ENCODE data around the gene CHAF1B.

Gene CHAF1B

DNA sequence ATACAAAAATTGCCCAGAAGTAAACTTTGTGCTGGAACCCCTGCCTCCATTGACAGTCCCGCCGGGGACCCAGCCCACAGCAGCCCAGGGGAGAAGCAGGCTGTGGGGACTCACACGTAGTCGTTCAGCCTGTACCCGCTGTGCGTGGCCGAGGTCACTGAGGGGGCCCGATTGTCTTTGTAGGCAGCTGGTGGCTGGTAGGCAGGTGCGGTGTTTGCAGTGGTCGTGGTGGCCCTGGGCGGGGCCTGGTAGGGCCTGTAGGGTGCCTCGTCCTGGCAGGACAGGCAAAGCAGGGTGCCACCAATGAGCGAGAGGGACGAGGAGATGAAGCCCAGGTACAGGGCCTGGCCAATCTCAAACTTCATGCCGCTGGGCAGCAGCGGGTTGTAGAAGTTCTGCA, 75.7 kb downstream of the CHAF1B start:
- H3K18ac ChIP-seq (ENCODE audit: low read length) = no peak overlapping the region
- H3K36me3 ChIP-seq (ENCODE audit: control insufficient read depth, insufficient read depth, low read length) = no peaks in the 10 kb centered on the region
- H4K8ac ChIP-seq (ENCODE audit: low read depth, low read length) = no peak overlapping the region
- H3K9ac ChIP-seq (ENCODE audit: low read length) = no peak overlapping the region
- WGBS (ENCODE audit: extremely low coverage, insufficient coverage, low lambda C conversion rate) = no CpG with 5 or more reads among the region's 16 CpGs
- H2BK120ac ChIP-seq (ENCODE audit: low read depth, low read length) = no peak overlapping the region
- no peak overlapping the region for H3K23ac ChIP-seq (ENCODE audit: low read length)
- no peak overlapping the region for H2BK15ac ChIP-seq (replicated peaks; ENCODE audit: low read depth)
- H4K5ac ChIP-seq (ENCODE audit: low read length) = no peak overlapping the region
- H3K56ac ChIP-seq (ENCODE audit: low read length) = no peak overlapping the region
- H3K79me2 ChIP-seq (ENCODE audit: control insufficient read depth, insufficient read depth, low read length) = no peaks in the 10 kb centered on the region
- H2BK5ac ChIP-seq (ENCODE audit: low read length) = no peak overlapping the region
- no peak overlapping the region for H3K4ac ChIP-seq (ENCODE audit: low read depth, low read length)
- H3K4me3 ChIP-seq (ENCODE audit: low read length) = no peak overlapping the region
- no peak overlapping the region for H3K27ac ChIP-seq (ENCODE audit: low read depth, low read length)
- no peaks in the 10 kb centered on the region for H3K79me1 ChIP-seq (ENCODE audit: low read length)
- no peaks in the 10 kb centered on the region for H3K4me1 ChIP-seq (ENCODE audit: control insufficient read depth, low read depth, low read length)
- no peak overlapping the region for H3K4me2 ChIP-seq (ENCODE audit: low read length)
- no peak for DNase-seq
- no peak overlapping the region for H2AK5ac ChIP-seq (ENCODE audit: low read length)
- no peaks in the 10 kb centered on the region for H3K27me3 ChIP-seq (ENCODE audit: insufficient read depth, low read length, poor library complexity)

DNA sequence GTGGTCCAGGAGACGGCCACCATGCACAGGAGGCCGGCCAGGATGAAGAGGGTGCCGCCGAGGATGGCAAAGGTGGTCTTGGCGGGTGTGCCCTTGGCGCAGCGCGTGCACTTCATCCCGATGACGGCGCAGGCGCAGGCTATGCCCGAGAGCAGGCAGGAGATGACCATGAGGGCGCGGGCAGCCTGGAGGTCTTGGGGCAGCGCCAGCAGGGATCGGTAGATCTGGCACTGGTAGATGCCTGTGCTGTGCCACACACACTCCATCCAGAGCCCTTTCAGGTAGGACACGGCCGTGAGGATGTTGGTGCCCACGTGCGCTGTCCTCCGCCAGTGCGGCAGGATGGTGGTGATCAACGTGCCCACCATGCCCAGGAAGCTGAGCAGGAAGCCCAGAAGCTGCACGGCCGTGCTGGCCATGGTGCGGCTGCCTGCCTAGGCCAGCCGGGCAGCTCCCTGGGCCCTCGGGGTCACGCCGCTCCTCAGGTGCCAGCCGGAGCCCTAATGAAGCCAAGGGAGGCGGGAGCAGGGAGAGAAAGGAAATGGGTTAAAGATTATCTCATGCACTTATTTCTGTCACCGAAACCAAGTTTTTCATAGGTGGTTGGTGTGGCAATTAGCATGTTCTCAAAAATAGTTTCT, 76.2 kb downstream of the CHAF1B start:
- H3K4me1 ChIP-seq (ENCODE audit: control insufficient read depth, low read depth, low read length) = no peaks in the 10 kb centered on the region
- no peaks in the 10 kb centered on the region for H3K79me2 ChIP-seq (ENCODE audit: control insufficient read depth, insufficient read depth, low read length)
- no peaks in the 10 kb centered on the region for H3K79me1 ChIP-seq (ENCODE audit: low read length)
- H3K18ac ChIP-seq (ENCODE audit: low read length) = no peak overlapping the region
- whole genome bisulfite sequencing (ENCODE audit: extremely low coverage, insufficient coverage, low lambda C conversion rate) = no CpG with 5 or more reads among the region's 34 CpGs
- H2BK120ac ChIP-seq (ENCODE audit: low read depth, low read length) = no peak overlapping the region
- no peak overlapping the region for H3K4me3 ChIP-seq (ENCODE audit: low read length)
- no peaks in the 10 kb centered on the region for H3K36me3 ChIP-seq (ENCODE audit: control insufficient read depth, insufficient read depth, low read length)
- no peak overlapping the region for H3K56ac ChIP-seq (ENCODE audit: low read length)
- H4K8ac ChIP-seq (ENCODE audit: low read depth, low read length) = no peak overlapping the region
- no peak overlapping the region for H3K27ac ChIP-seq (ENCODE audit: low read depth, low read length)
- no peak overlapping the region for H2AK5ac ChIP-seq (ENCODE audit: low read length)
- no peaks in the 10 kb centered on the region for H3K27me3 ChIP-seq (ENCODE audit: insufficient read depth, low read length, poor library complexity)
- no peak for DNase-seq
- no peak overlapping the region for H2BK15ac ChIP-seq (replicated peaks; ENCODE audit: low read depth)
- H4K5ac ChIP-seq (ENCODE audit: low read length) = no peak overlapping the region
- no peak overlapping the region for H3K4ac ChIP-seq (ENCODE audit: low read depth, low read length)
- no peak overlapping the region for H3K4me2 ChIP-seq (ENCODE audit: low read length)
- no peak overlapping the region for H3K9ac ChIP-seq (ENCODE audit: low read length)
- no peak overlapping the region for H2BK5ac ChIP-seq (ENCODE audit: low read length)
- H3K23ac ChIP-seq (ENCODE audit: low read length) = no peak overlapping the region

DNA sequence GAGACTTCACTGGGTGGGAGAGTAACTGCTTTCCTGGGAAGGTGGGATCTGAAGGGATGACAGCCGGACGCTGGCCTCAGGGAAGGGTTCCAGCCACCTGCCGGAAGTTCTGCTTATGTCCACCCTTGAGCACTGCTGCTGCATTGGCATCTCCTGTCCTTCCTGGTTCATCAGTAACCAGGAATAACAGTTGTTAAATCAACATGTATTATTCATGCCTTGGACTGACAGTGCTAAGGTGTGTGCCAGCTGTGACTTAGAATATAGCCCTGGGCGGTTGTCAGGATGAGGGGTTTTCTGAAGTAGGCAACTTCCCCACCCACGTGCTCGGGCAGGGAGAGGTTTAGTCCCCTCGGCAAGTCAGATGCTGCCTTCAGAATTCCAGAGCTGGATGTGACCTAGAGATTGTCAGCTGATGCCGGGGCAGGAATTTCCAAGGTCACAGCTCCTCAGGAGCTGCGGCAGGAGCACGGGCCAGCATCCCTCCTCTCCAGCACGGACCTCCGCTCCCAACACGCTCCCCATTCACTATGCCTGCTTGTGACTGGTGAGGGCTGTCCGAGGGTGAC, 76.8 kb downstream of the CHAF1B start:
- no peaks in the 10 kb centered on the region for H3K36me3 ChIP-seq (ENCODE audit: control insufficient read depth, insufficient read depth, low read length)
- H3K4ac ChIP-seq (ENCODE audit: low read depth, low read length) = no peak overlapping the region
- no peak overlapping the region for H2AK5ac ChIP-seq (ENCODE audit: low read length)
- no peak overlapping the region for H4K5ac ChIP-seq (ENCODE audit: low read length)
- no peak overlapping the region for H3K27ac ChIP-seq (ENCODE audit: low read depth, low read length)
- no peak for DNase-seq
- H3K79me1 ChIP-seq (ENCODE audit: low read length) = no peaks in the 10 kb centered on the region
- no peaks in the 10 kb centered on the region for H3K4me1 ChIP-seq (ENCODE audit: control insufficient read depth, low read depth, low read length)
- no peak overlapping the region for H3K9ac ChIP-seq (ENCODE audit: low read length)
- H2BK15ac ChIP-seq (replicated peaks; ENCODE audit: low read depth) = no peak overlapping the region
- no CpG with 5 or more reads among the region's 14 CpGs for WGBS (ENCODE audit: extremely low coverage, insufficient coverage, low lambda C conversion rate)
- H2BK5ac ChIP-seq (ENCODE audit: low read length) = no peak overlapping the region
- no peak overlapping the region for H3K18ac ChIP-seq (ENCODE audit: low read length)
- H4K8ac ChIP-seq (ENCODE audit: low read depth, low read length) = no peak overlapping the region
- H3K27me3 ChIP-seq (ENCODE audit: insufficient read depth, low read length, poor library complexity) = no peaks in the 10 kb centered on the region
- no peak overlapping the region for H3K4me2 ChIP-seq (ENCODE audit: low read length)
- H2BK120ac ChIP-seq (ENCODE audit: low read depth, low read length) = no peak overlapping the region
- no peak overlapping the region for H3K23ac ChIP-seq (ENCODE audit: low read length)
- no peak overlapping the region for H3K56ac ChIP-seq (ENCODE audit: low read length)
- H3K4me3 ChIP-seq (ENCODE audit: low read length) = no peak overlapping the region
- H3K79me2 ChIP-seq (ENCODE audit: control insufficient read depth, insufficient read depth, low read length) = no peaks in the 10 kb centered on the region

DNA sequence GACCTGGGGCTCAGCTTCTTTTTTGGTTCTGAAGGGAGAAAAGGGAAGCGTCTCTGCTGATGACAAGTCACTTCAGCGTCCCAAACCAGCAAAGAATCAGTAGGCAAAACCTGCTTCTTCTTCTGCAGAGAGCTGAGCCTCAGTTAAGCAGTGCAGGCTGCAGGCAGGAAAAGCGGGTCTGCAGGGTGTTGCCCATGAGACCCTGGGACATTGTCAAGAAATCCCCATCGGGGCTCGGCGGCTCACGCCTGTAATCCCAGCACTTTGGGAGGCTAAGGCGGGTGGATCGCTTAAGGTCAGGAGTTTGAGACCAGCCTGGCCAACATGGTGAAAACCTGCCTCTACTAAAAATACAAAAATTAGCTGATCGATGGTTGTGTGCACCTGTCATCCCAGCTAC, 78.0 kb downstream of the CHAF1B start:
- Histone ChIP-seq H3K27me3 (ENCODE audit: insufficient read depth, low read length, poor library complexity) (no peaks in the 10 kb centered on the region), H3K27ac (ENCODE audit: low read depth, low read length) (no peak overlapping the region), H3K4me2 (ENCODE audit: low read length) (no peak overlapping the region), H3K36me3 (ENCODE audit: control insufficient read depth, insufficient read depth, low read length) (no peaks in the 10 kb centered on the region), H3K79me1 (ENCODE audit: low read length) (no peaks in the 10 kb centered on the region), H4K5ac (ENCODE audit: low read length) (no peak overlapping the region), H4K8ac (ENCODE audit: low read depth, low read length) (no peak overlapping the region), H3K4me1 (ENCODE audit: control insufficient read depth, low read depth, low read length) (no peaks in the 10 kb centered on the region), H3K18ac (ENCODE audit: low read length) (no peak overlapping the region), H3K23ac (ENCODE audit: low read length) (no peak overlapping the region), H2AK5ac (ENCODE audit: low read length) (no peak overlapping the region), H3K4me3 (ENCODE audit: low read length) (no peak overlapping the region), H2BK15ac (replicated peaks; ENCODE audit: low read depth) (no peak overlapping the region), H3K4ac (ENCODE audit: low read depth, low read length) (no peak overlapping the region), H3K9ac (ENCODE audit: low read length) (no peak overlapping the region), H3K56ac (ENCODE audit: low read length) (no peak overlapping the region), H3K79me2 (ENCODE audit: control insufficient read depth, insufficient read depth, low read length) (no peaks in the 10 kb centered on the region), H2BK5ac (ENCODE audit: low read length) (no peak overlapping the region), H2BK120ac (ENCODE audit: low read depth, low read length) (no peak overlapping the region)
- no CpG with 5 or more reads among the region's 10 CpGs for WGBS (ENCODE audit: extremely low coverage, insufficient coverage, low lambda C conversion rate)
- no peak for DNase-seq

DNA sequence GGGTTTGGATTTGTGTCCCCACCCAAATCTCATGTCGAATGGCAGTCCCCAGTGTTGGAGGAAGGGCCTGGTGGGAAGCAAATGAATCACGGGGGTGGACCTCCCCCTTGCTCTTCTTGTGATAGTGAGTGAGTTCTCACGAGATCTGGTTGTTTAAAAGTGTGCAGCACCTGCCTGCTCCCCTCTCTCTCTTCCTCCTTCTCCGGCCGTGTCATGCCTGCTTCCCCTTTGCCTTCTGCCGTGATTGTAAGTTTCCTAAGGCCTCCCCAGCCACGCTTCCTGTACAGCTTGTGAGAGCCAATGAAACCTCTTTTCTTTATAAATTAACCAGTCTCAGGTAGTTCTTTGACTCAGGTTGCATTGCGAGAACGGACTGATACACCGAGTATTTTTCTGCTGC, 78.8 kb downstream of the CHAF1B start:
- Histone ChIP-seq H3K4me2 (ENCODE audit: low read length) (no peak overlapping the region), H2BK120ac (ENCODE audit: low read depth, low read length) (no peak overlapping the region), H4K8ac (ENCODE audit: low read depth, low read length) (no peak overlapping the region), H3K4ac (ENCODE audit: low read depth, low read length) (no peak overlapping the region), H3K27me3 (ENCODE audit: insufficient read depth, low read length, poor library complexity) (no peaks in the 10 kb centered on the region), H3K23ac (ENCODE audit: low read length) (no peak overlapping the region), H2BK5ac (ENCODE audit: low read length) (no peak overlapping the region), H3K18ac (ENCODE audit: low read length) (no peak overlapping the region), H3K27ac (ENCODE audit: low read depth, low read length) (no peak overlapping the region), H3K79me1 (ENCODE audit: low read length) (no peaks in the 10 kb centered on the region), H4K5ac (ENCODE audit: low read length) (no peak overlapping the region), H3K56ac (ENCODE audit: low read length) (no peak overlapping the region), H2BK15ac (replicated peaks; ENCODE audit: low read depth) (no peak overlapping the region), H3K9ac (ENCODE audit: low read length) (no peak overlapping the region), H3K4me1 (ENCODE audit: control insufficient read depth, low read depth, low read length) (no peaks in the 10 kb centered on the region), H2AK5ac (ENCODE audit: low read length) (no peak overlapping the region), H3K36me3 (ENCODE audit: control insufficient read depth, insufficient read depth, low read length) (no peaks in the 10 kb centered on the region), H3K4me3 (ENCODE audit: low read length) (no peak overlapping the region), H3K79me2 (ENCODE audit: control insufficient read depth, insufficient read depth, low read length) (no peaks in the 10 kb centered on the region)
- no peak for DNase-seq
- no CpG with 5 or more reads among the region's 10 CpGs for WGBS (ENCODE audit: extremely low coverage, insufficient coverage, low lambda C conversion rate)

DNA sequence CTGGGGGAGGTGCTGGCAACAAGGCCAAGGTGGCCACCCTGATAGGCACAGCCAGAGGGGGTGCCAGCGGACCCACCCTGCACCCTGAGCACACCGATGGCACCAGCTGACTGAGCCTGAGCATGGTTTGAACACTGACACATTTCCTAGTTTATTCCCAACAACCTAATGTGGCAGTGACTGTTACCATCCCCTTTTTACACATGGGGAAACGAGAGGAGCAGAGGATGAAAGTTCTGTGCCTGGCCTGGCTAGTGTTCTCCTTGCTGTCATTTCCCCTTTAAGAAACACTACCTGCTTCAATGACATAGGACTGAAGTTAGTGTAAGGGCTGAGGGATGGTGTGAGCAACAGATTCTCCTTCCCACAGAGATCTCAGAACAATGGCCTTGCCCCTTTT, 79.4 kb downstream of the CHAF1B start:
- no CpG with 5 or more reads among the region's 3 CpGs for WGBS (ENCODE audit: extremely low coverage, insufficient coverage, low lambda C conversion rate)
- Histone ChIP-seq H3K79me2 (ENCODE audit: control insufficient read depth, insufficient read depth, low read length) (no peaks in the 10 kb centered on the region), H3K23ac (ENCODE audit: low read length) (no peak overlapping the region), H3K4me2 (ENCODE audit: low read length) (no peak overlapping the region), H3K56ac (ENCODE audit: low read length) (no peak overlapping the region), H4K5ac (ENCODE audit: low read length) (no peak overlapping the region), H4K8ac (ENCODE audit: low read depth, low read length) (no peak overlapping the region), H3K4ac (ENCODE audit: low read depth, low read length) (no peak overlapping the region), H3K27me3 (ENCODE audit: insufficient read depth, low read length, poor library complexity) (no peaks in the 10 kb centered on the region), H3K36me3 (ENCODE audit: control insufficient read depth, insufficient read depth, low read length) (no peaks in the 10 kb centered on the region), H3K79me1 (ENCODE audit: low read length) (no peaks in the 10 kb centered on the region), H3K9ac (ENCODE audit: low read length) (no peak overlapping the region), H2AK5ac (ENCODE audit: low read length) (no peak overlapping the region), H3K4me1 (ENCODE audit: control insufficient read depth, low read depth, low read length) (no peaks in the 10 kb centered on the region), H2BK15ac (replicated peaks; ENCODE audit: low read depth) (no peak overlapping the region), H3K4me3 (ENCODE audit: low read length) (no peak overlapping the region), H3K18ac (ENCODE audit: low read length) (no peak overlapping the region), H3K27ac (ENCODE audit: low read depth, low read length) (no peak overlapping the region), H2BK5ac (ENCODE audit: low read length) (no peak overlapping the region), H2BK120ac (ENCODE audit: low read depth, low read length) (no peak overlapping the region)
- DNase-seq = no peak
